Head of caudate nucleus (tissue), 42 donors: ENCODE data around the gene ANO8.

Experiments
- DNase-seq, 42 donors: peaks; one replicate each; pipeline versions ENCODE4 v3.0.0 to v3.0.0-alpha.2; 2020 to 2021; ENCODE audit warnings: mixed read lengths in 7 of 42
- intact Hi-C: fragments of 100-400 bp; cut with DNase I; formaldehyde crosslinking; loops from one replicate; pipeline ENCODE4 v1.15.0; 2022

The ANO8 gene

DNA sequence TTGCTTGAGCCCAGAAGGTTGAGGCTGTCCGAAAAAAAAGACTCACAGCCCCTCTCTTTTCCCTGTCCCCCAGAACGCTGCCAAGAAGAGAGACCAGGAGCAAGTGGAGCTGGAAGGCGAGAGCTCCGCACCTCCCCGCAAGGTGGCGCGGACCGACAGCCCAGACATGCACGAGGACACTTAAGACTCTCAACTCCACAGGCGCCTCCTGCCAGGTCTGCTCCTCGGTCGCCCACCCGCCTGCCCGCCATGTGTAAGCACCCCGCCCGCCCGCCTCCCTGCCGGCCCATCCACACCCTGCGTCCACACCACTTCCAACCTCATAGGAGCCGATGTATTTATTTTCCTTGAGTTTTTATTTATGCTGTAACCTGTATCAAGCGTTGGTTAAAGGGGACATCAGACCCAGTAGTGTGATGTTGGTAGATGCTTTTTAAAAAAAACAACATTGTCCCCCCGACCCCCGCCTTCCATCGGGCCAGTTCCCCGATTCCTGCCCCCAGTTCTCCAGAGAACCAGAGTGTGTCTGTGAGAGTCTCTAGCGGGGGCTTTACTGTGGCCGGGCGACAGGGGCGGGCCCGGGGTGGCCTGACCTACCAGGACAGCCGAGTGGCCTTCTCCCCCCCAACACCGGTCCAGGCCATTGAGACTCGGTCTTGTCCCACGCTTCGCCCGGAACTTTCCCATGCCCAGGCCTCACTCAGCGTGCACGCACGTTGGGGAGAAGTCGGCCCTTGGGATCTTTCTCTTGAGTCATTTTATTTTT, 15.0 kb downstream of the ANO8 start:
- intact Hi-C loops = no loop called here
- DNase-seq = no peak

DNA sequence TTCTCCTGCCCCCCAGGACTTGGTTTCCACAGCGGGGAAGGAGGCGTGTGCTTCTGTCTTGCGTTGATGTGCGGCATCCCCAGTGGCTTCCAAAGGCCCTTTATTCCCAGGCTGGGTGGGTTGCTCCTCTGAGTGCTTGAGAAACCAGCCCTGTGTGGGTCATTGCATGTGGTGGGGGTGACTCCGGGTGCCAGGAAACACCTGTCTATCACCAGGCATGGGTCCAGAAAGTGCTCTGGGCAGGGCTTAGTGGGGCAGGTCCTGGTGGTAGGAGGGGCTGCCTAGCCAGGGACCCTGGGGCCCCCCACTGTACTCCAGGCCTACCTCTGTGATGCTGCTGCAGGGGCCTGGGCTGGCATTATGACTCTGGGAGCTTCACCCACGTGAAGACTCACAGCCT, 15.7 kb downstream of the ANO8 start:
- intact Hi-C loops = no loop called here
- no peak for DNase-seq

DNA sequence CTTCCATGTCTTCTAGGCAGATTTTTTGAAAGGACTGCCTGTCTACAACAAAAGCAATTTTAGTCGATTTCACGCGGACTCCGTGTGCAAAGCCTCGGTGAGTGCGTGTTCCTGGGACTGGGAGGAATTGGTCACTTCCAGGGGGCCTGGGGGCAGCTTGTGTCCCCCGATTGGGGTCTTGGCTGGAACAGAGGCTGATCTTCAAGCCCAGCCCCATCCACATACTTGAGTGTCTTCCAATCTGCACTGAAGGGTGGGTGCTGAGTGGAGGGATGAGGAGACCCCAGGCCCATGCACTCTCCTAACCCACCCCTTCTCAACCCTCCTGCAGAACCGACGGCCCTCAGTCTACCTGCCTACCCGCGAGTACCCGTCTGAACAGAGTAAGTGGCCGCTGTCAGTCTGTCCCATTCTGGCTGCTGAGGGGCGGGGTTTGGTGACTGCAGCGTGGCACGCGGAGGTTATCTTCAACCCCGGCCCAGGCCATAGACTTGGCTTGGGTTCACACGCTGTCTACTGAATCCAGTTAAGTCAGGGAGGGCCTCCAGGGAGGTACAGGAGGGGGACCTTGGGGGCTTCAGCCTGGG, 20.6 kb downstream of the ANO8 start:
- intact Hi-C loops = no loop called here
- DNase-seq = no peak

- DNase-seq = no peak
- intact Hi-C loops = no loop called here
Observed at GRCh38 chr19:17312189-17313113, 22.2 kb downstream of the ANO8 start.

GRCh38 chr19:17311455-17312188, 23.0 kb downstream of the ANO8 start:
- intact Hi-C loops = no loop called here
- no peak for DNase-seq

DNA sequence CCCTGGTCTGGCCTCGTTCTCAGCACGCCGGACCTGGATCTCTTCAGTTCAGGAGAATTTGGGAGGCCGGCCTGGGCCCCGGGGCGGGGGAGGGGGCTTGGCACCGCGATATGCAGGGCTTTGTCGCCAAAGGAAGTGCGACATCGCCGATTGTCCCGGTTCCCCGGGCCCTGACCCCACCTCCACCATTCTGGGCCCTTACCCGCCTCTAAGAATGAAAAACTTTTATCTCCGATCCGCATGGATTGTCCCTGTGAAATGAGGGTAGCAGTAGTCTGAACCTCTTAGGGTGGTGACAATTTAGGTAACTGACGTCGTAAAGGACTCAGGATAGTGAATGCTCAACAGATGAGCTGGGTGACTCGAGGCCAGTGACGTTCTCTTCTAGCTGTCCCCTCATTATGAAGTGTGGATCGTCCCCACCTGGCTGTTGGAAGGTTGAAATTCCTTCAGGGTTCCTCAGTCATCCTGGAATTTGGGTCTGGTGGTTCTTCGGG, 24.6 kb downstream of the ANO8 start:
- intact Hi-C loops = loop anchor here (5.0 kb wide), 1 partner anchor 43 kb away; the partner anchor contains the start of gene BABAM1
- peak in 1 of 42 donors; percentile 47 for DNase-seq

DNA sequence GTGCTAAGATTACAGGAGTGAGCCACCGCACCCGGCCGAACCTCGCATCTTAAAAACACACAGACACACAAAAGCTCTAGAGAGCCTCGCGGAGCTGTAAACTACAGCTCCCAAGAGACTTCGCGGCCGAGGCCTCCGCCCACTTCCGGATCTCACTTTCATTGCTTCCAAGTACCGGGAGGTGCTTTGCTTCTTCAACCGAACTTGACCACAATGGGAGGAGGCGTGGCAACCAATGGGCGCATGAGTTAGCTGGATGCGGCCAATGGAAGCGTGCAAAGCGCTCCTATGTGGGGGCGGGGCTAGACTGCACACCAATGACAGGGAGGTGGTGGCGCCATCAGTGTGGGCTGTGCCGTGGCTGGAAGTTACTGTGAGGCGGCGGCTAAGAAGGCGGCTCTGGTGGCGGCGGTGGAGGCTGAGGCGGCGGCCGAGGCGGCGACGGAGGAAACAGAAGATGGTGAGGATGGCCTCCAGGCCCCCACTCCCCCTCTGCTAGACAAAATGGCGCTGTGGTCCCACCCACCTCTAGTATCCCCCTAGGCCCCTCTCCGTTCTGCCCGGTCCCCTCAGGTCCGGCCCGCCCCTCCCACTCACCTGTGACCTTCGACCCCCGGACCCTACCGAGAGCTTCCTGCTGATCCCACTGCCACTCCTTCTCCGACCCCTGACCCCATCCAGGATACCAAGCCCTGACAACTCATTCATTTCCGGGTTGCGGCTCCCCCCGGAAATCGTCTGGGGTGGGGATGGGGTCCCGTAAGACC, 25.3 kb downstream of the ANO8 start, which contains the start of gene DDA1:
TSS of gene DDA1 (plus strand) at position 366 of the 767 bp plus-strand sequence. CDS start at position 458, 92 bp downstream.
- intact Hi-C loops = loop anchor here (5.0 kb wide), 1 partner anchor 42 kb away; the partner anchor contains the start of gene BABAM1
- peak; percentile 97 to 100 (median 99) for DNase-seq

GRCh38 chr19:17307876-17308377, 26.7 kb downstream of the ANO8 start:
- intact Hi-C loops = loop anchor here (5.0 kb wide), 1 partner anchor 41 kb away; the partner anchor contains the start of gene BABAM1
- no peak for DNase-seq

DNA sequence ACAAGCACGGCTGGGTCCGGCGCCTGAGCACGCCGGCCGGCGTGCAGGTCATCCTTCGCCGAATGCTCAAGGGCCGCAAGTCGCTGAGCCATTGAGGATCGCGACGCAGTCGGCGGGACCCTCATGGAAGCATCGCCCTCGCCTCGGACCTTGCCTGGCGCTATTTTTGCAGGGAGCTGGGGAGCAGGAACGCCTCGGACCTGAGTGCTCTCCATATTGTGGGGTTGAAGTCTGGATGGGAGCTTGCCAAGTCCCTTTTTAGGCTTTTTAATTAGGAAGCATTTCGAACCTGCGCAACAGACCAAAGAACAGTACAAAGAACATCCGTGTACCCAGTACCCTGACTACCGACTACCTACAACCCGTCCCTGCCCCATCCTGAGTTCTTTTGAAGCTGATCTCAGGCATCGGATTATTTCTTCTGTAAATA, 28.4 kb downstream of the ANO8 start:
- intact Hi-C loops = loop anchor here (5.0 kb wide), 1 partner anchor 39 kb away; the partner anchor contains the start of gene BABAM1
- DNase-seq = peak in 1 of 42 donors; percentile 20

DNA sequence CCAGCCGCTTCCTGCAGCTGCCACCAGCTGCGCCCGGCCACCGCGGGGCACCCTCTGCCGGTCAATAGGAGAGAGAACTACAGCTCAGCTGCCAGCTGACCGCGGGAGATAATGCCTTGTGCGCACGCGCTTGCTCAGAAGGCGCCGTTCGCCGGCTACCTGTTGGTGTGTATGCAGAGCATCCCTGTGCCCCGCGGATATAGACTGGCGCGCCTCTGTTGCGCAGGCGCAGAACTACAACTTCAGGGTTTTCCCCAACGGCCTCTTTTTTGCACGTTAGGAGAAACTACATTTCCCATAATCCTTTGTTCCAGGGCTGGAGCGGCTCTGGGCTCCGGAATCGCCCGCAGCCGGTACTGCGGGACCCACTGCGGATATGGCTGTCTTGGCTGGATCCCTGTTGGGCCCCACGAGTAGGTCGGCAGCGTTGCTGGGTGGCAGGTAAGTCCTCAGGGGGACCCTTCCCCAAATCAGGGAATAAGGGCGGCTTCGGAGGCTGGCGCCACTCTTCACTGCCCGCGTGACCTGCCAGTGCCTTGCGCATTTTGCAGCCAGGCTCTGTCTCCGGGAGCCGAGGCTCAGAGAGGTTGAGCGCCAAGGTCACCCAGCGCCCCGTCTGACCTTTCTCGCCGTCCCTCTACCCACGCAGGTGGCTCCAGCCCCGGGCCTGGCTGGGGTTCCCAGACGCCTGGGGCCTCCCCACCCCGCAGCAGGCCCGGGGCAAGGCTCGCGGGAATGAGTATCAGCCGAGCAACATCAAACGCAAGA, 29.0 kb downstream of the ANO8 start, which contains the start of gene MRPL34:
TSS of gene MRPL34 (plus strand) at position 356 of the 768 bp plus-strand sequence. CDS start at position 377, 21 bp downstream.
- intact Hi-C loops = loop anchor here (5.0 kb wide), 1 partner anchor 38 kb away; the partner anchor contains the start of gene BABAM1

GRCh38 chr19:17305216-17305516, 29.5 kb downstream of the ANO8 start:
- intact Hi-C loops = loop anchor here (5.0 kb wide), 1 partner anchor 38 kb away; the partner anchor contains the start of gene BABAM1
- DNase-seq = peak in 1 of 42 donors; percentile 94

More for the DNA sequence above, 29.0 kb downstream of the ANO8 start, which contains the start of gene MRPL34:
- peak in 41 of 42 donors; percentile 91 to 98 (median 96) for DNase-seq

DNA sequence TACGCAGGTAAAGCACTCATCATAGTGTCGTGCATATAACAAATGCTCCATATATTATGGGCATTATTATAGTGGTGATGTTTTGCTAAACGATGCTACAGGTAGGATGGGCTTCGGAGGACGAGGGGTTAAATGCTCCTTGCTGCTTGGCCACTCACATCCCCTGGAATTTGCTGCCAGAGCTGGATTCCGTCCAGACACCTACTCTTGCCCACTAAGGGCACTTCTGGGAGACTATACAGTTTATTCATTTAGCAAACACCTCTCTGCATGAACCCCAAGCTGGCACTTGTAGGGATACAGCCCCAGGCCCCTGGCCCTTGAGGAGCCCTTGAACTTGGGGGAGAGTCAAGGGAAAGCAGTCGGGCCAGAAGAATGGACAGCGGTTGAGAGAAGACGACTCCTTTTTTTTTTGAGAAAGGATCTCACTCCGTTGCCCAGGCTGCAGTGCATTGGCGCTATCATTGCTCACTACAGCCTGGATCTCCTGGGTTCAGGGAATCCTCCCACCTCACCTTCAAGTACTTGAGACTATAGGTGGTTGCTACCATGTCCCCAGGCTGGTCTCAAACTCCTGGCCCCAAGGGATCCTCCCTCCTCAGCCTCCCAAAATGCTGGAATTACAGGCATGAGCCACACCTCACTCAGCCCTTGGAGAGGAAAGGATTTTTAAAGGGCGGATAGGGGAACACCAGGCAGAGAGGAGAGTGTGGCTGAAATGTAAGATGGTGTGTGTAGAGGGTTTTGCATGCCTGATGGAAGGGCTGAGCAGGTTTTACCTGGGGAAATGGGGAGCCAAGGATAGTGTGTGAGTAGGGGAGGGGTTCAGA, 30.1 kb downstream of the ANO8 start:
- no peak for DNase-seq

GRCh38 chr19:17303940-17304267, 30.8 kb downstream of the ANO8 start:
- no peak for DNase-seq
- intact Hi-C loops = no loop called here

More for the DNA sequence above, 30.1 kb downstream of the ANO8 start:
- intact Hi-C loops = loop anchor here (5.0 kb wide), 1 partner anchor 37 kb away; the partner anchor contains the start of gene BABAM1

DNA sequence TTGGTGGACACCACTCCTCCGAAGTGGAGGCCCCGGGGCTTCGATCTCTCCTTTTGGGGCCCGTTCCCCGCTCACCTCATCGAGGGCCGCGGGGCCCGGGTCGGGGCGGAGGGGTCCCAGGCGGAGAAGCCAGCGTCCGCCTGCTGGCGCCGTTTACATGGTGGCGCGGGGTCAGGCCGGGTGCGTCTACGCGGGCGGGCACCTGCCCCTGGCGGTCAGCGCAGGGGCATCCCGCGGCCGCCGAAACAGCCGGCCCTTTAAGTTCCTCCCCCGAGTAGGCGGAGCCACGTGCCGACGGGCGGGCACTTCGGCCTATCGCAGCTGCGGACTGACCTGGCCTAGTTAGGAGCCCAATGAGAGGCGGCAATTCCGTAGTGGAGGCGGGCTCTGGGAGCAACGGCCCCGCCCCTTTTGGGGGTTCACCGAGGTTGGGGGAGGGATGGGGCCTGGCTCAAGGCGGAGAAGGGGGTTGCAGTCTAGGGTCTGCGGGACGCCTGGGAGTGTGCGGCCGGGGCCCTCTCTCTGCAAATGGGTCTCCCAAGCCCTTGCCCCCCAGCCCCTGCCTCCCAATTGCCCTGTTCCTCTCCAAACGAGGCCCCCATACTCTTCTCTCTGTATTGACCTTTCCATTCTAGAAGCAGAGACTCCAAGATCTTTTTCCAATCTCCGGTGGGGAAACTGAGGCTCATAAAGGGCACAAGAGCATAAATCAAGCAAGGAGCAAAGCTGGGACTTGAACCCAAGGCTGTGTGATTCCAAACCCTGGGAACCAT, 31.3 kb downstream of the ANO8 start, which contains the start of gene ABHD8:
TSS of gene ABHD8 (minus strand) at position 259 of the 773 bp plus-strand sequence. CDS start 1,809 bp downstream, outside the sequence.
- intact Hi-C loops = no loop called here
- peak; percentile 85 to 98 (median 95) for DNase-seq
